ENCODE data around the gene HM13.
A peak's percentile ranks its signal among the peaks of the same experiment; 100 is the strongest.
"Not testable (repeated sequence)": the region's sequence is repeated elsewhere in the genome, so short reads cannot be mapped to it uniquely, and the experiment has no call there.

Gene HM13

DNA sequence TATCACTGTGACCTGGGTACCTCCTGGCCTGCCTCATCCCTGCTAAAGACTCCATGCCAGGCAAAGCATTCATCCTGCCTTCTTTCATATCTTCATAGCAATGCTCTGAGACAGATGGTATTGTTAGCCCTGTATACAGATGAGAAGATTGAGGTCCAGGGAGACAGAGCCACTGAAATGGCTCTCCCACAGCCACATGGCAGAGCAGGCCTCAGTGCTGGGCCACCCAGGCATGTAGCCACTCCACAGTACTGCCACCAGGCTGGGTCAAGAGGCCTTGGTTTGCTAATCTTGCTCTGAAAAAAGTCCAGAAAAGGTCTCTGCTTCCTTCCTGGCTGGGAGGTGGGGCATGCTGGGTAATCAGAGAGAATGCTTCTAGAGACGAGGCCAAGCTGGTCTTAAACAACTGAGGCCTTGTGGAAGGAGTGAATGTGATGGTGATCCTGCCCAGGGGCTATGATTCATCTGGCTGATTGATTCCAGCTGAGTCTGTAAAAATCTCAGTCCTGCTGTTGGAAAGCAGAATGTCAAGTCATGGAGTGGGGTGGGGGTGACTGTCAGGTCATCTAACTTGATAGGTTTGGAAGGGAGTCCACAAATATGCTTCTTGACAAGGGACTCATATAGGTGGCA is 29.8 kb downstream of the HM13 start:
- TF ChIP-seq, protein P1, sequence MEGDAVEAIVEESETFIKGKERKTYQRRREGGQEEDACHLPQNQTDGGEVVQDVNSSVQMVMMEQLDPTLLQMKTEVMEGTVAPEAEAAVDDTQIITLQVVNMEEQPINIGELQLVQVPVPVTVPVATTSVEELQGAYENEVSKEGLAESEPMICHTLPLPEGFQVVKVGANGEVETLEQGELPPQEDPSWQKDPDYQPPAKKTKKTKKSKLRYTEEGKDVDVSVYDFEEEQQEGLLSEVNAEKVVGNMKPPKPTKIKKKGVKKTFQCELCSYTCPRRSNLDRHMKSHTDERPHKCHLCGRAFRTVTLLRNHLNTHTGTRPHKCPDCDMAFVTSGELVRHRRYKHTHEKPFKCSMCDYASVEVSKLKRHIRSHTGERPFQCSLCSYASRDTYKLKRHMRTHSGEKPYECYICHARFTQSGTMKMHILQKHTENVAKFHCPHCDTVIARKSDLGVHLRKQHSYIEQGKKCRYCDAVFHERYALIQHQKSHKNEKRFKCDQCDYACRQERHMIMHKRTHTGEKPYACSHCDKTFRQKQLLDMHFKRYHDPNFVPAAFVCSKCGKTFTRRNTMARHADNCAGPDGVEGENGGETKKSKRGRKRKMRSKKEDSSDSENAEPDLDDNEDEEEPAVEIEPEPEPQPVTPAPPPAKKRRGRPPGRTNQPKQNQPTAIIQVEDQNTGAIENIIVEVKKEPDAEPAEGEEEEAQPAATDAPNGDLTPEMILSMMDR (IDR thresholded peaks at IDR 0.05; ENCODE audit: low read depth, low read length) = no peak; the same call in 1 of the 2 replicates
- peak; percentile 95 for DNase-seq (ENCODE audit: extremely low read depth, low read depth)

DNA sequence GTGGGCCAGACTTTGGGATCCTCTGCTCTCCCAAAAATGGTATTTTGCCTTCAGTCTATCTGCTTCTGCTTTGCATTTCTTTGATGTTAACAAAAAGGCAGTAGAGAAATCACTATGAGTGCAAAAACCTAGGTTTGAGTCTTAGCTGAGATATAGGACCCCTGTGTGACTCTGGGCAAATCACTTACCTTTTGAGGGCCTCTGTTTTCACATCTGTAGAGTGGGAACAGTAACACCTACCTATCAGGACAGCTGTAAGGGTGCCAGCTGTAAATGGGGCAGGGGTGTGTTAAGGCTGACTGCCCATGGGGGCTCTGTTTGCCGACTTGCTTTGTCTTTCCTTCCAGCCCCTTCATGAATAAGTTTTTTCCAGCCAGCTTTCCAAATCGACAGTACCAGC is 30.4 kb downstream of the HM13 start:
- TF ChIP-seq, protein P1 (IDR thresholded peaks at IDR 0.05; ENCODE audit: low read depth, low read length) = no peak
- DNase-seq (ENCODE audit: extremely low read depth, low read depth) = no peak

DNA sequence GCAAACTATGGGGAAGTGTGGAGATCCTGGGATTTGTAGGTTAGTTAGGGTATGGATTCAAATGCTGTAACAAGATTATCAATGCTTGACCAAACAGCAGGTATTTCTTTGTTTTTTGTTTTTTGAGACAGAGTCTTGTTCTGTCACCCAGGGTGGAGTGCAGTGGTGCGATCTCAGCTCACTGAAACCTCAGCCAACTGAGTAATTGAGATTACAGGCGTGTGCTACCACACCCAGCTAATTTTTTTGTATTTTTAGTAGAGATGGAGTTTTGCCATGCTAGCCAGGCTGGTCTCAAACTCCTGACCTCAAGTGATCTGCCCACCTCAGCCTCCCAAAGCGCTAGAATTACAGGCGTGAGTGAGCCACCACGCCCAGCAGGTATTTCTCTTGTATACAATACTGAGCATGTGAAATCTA is 31.4 kb downstream of the HM13 start:
- DNase-seq (ENCODE audit: extremely low read depth, low read depth) = not testable (repeated sequence)

DNA sequence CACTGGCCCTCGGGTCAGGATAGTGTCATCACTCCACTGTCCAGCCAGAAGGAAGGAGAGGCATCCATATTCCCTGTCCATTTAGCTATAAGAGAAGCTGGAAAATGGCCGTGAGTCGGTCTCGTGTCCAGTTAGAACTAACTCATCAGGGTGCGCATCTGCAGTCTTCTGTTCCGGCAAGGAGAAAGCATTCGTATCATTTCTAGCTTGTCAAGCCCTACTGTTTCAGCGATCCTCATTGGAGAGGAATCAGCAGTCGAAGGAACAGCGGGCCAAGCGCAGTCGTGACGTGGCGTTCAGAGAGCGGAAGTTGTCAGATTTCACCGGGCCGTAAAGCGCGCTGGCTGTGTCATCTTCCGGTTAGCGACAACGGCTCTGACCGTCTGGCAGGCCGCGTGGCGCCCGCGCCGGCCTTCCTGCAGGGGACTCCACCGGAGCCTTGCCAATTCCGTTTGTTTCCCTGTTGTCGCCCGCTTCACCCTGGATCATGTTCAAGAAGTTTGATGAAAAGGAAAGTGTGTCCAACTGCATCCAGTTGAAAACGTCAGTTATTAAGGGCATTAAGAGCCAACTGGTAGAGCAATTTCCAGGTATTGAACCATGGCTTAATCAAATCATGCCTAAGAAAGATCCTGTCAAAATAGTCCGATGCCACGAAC is 32.9 kb downstream of the HM13 start:
- TF ChIP-seq, protein P1 (IDR thresholded peaks at IDR 0.05; ENCODE audit: low read depth, low read length) = no peak; the same call in none of the 2 replicates
- peak; percentile 69 for DNase-seq (ENCODE audit: extremely low read depth, low read depth)

DNA sequence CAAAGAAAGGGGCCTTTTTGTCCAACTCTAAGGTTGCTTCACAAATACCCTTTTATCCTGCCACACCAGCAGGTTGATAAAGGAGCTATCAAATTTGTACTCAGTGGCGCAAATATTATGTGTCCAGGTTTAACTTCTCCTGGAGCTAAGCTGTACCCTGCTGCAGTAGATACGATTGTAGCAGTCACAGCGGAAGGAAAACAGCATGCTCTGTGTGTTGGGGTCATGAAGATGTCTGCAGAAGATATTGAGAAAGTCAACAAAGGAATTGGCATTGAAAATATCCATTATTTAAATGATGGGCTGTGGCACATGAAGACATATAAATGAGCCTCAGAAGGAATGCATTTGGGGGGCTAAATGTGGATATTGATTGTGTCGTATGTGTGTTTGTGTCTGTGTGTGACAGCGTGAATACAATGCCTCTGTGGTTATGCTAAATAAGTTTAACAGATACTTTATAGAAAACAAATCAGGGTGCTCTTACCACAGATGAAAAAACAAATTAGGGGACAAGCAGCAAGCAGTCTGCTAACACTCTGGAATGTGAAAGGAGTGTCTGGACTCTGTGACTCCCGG is 33.6 kb downstream of the HM13 start:
- no peak for DNase-seq (ENCODE audit: extremely low read depth, low read depth)
- TF ChIP-seq, protein P1 (IDR thresholded peaks at IDR 0.05; ENCODE audit: low read depth, low read length) = no peak

DNA sequence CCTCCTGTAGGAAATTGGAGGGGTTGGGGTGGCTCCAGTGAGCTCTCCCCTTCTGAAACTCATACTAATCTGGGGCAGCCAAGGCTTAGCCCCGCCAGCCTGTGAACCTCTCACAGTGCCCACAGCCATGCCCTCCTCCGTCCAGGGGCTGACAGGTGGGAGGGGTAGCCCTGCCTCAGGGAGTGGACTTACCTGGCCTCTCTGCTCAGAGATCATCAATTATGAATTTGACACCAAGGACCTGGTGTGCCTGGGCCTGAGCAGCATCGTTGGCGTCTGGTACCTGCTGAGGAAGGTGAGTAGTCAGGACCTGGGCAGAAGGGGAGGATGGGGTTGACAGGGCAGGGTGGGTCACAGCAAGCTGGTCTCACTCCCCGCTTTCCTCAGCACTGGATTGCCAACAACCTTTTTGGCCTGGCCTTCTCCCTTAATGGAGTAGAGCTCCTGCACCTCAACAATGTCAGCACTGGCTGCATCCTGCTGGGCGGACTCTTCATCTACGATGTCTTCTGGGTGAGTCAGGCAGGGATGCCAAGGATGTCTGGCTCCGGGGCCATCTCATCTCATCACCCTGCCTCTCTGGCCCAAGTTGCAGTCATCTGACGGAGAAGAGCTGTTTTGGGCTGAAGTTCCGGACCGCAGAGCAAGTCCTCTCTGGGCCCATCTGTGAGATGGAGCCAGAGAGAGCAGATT is 34.7 kb downstream of the HM13 start:
- TF ChIP-seq, protein P1 (IDR thresholded peaks at IDR 0.05; ENCODE audit: low read depth, low read length) = no peak
- no peak for DNase-seq (ENCODE audit: extremely low read depth, low read depth)

DNA sequence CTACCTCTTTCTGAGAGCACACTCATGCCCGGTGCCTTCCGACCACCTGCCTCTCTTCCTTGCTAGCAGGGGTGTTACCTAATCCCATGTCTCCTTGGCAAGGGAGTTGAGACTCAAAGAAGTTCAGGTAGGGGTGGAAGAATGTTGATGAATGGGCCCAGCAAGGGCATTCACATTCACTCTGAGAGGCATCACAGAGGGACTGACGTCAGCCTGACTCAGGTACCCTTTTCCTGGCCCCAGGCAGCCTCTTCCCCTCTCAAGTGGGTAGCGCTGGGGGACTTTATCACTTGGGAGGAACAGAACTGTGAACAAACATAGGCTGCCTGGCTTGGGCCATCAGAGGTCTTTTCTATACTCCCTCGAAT is 35.3 kb downstream of the HM13 start:
- no peak for DNase-seq (ENCODE audit: extremely low read depth, low read depth)
- TF ChIP-seq, protein P1 (IDR thresholded peaks at IDR 0.05; ENCODE audit: low read depth, low read length) = no peak
